ENCODE data around the gene SNCAIP.

The SNCAIP gene

DNA sequence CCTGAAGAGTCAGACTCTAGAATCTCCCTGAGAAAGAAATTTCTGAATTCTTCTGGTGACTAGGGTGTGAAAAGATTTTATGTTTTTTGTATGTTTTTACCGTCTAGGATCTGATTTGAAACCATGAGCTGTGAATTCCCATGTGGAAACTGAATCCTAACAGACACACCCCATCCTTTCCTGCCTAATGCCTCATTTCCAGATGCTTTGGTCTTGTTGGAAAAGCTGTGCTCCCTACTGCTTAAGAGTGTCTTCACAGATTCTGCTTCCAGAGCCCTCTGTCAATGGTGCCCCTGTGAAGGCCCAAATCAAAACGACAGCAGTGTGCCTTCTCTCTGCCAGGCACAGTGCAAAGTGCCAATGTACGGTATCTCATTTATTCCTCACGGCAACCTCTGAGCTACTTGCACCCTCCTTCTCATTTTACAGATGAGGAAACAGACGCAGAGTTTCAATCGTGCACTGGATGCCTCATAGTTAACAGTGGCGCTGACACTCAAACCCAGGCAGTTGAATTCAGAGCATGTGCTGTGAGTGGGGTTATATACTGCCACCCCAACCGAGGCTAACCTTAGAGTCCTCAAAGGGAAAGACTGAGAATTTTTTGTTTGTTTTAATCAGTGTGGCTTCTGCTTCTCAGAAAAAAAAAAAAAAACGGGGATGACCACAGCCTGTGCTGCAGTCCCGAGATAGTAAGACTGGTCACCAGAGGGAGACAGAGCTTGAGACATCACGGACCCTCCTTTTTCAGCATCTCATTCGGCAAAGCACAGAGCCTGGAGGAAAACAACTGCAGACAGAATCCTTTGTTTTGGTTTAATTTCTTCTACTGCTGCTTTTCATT is 188.4 kb downstream of the SNCAIP start:
- no peak for DNase-seq (ENCODE audit: low read depth)

DNA sequence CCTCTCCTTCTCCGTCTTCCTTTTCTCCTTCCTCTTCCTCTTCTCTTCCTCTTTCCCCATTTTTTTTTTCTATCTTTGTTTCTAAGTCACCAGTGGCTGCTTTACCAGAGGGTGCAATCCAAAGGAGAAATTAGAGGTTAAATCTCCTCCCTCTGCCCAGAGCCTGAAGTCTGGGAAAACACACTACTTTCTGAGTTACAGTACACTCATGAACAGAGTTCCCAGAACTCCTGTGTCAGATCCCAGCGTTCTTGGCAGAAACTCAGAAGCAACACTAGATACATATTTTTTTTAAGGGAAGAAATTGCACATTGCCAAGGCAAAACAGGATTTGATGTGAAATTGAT is 189.0 kb downstream of the SNCAIP start:
- no peak for DNase-seq (ENCODE audit: low read depth)

DNA sequence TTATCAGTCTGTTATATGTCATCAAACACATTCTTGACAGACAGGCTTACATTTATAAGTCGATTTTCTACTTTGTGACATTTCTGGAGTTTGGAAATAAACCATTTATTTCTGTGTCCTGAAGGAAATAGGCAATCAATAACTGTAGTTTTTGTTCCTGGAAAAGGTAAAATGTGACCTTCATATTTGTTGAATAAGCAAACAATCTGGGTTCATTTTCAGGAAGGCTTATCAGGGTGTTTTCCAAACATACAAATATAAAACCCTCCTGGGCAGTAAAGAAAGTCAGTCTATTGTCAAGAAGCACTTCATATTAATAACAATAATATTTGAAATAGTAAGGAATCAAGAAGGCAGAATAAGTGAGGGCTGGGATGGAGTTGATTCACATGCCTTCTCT is 195.0 kb downstream of the SNCAIP start:
- no peak for DNase-seq (ENCODE audit: low read depth)

DNA sequence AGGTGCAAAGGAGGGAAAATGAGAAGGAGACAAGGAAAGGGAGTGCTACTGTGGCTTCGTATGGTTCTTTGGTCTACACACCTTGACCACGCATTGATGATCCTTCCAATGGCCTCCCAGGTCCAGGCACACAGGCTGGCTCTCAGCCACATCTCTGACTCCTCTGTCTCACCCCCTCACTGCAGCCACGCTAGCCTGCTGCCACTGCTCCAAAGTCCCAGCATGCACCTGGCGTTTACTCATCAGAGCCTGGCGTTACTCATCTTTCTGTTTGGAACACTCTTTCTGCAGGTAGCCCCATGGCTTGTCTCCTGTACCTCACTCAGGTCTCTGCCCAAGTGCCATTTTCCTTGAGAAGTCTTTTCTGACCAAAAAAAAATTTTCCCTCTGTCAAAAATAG is 195.5 kb downstream of the SNCAIP start:
- DNase-seq (ENCODE audit: low read depth), result no peak

DNA sequence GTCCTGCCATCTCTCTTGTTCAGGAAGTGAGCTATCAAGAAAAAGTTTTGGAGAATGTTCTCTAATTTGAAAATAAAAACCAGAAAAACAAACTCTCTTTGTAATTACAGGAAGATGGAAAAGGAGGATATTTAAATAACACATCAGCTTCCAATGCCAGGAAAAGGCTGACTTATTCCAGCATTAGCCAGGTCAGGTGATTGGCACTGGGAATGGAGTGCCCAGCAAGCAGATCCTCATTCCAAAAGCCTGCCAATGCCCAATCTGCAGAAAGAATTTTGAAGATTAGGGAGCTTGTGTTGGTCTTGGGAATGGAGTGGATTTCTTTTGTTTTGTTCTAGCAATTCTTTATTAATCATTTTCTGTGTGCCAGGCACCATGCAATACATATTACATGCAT is 196.6 kb downstream of the SNCAIP start:
- DNase-seq (ENCODE audit: low read depth), result no peak

All from activated T-cell treated with anti-CD3 and anti-CD28 coated beads for 48 hours (primary cell).